Measurements from ENCODE around the gene KCNH1.

- TF ChIP-seq CTCF (IDR thresholded peaks at IDR 0.05; ENCODE audit: low read depth, low read length) (no peak), EZH2phosphoT487 (IDR thresholded peaks at IDR 0.05; ENCODE audit: low read depth) (no peak)
These were observed 346.1 kb downstream of the KCNH1 start for GRCh38 chr1:210787800-210788199.

Measured in OCI-LY3 (cell line).